H54 (cell line): ENCODE measurements around the gene KCNQ1.
A peak's percentile ranks its signal among the peaks of the same experiment; 100 is the strongest.

Source experiments
- DNase-seq: peaks from one replicate; pipeline ENCODE4 v3.0.0; 2011; ENCODE audit warnings: low spot score, mixed read lengths; ENCODE audit not compliant: insufficient read length
- FAIRE-seq: peaks from 3 replicates; lab custom pipeline; 2011; peaks lifted over from hg19 to GRCh38; lab: Jason Lieb, UNC
- POLR2A ChIP-seq: IDR thresholded peaks from 2 replicates; pipeline ENCODE4 v1.6.1; 2011; ENCODE audit warnings: low read depth, mild to moderate bottlenecking, low read length

Gene KCNQ1

GRCh38 chr11:2510626-2511402 is 66.0 kb downstream of the KCNQ1 start:
- peak; percentile 0 for DNase-seq
- no peak for TF ChIP-seq POLR2A
- no peak for FAIRE-seq

- DNase-seq (peak; percentile 0), FAIRE-seq (no peak)
- TF ChIP-seq POLR2A, result no peak
Observed at GRCh38 chr11:2511421-2512369, 66.9 kb downstream of the KCNQ1 start.

- FAIRE-seq (no peak), DNase-seq (no peak)
Observed at GRCh38 chr11:2512431-2513407, 67.9 kb downstream of the KCNQ1 start.

GRCh38 chr11:2513441-2513840 is 68.6 kb downstream of the KCNQ1 start:
- no peak for FAIRE-seq
- DNase-seq, result no peak
- TF ChIP-seq POLR2A, result no peak

More at GRCh38 chr11:2512431-2513407, 67.9 kb downstream of the KCNQ1 start:
- no peak for TF ChIP-seq POLR2A

- FAIRE-seq, result no peak
- TF ChIP-seq POLR2A, result no peak
- DNase-seq, result no peak
Observed at GRCh38 chr11:2515401-2516275, 70.8 kb downstream of the KCNQ1 start.

GRCh38 chr11:2516276-2517015 is 71.6 kb downstream of the KCNQ1 start:
- FAIRE-seq (no peak), DNase-seq (no peak)
- TF ChIP-seq POLR2A, result no peak

GRCh38 chr11:2517016-2517385 is 72.2 kb downstream of the KCNQ1 start:
- TF ChIP-seq POLR2A, result no peak
- DNase-seq, result no peak
- no peak for FAIRE-seq

- no peak for TF ChIP-seq POLR2A
- FAIRE-seq, result no peak
- DNase-seq, result no peak
Observed at GRCh38 chr11:2517386-2518064, 72.7 kb downstream of the KCNQ1 start.

- TF ChIP-seq POLR2A, result no peak
- DNase-seq (no peak), FAIRE-seq (no peak)
Observed at GRCh38 chr11:2518111-2518982, 73.5 kb downstream of the KCNQ1 start.

- no peak for TF ChIP-seq POLR2A
- no peak for FAIRE-seq
- no peak for DNase-seq
Observed at GRCh38 chr11:2518983-2519340, 74.2 kb downstream of the KCNQ1 start.
